SK-N-SH treated with all-trans-retinoic acid at 6 μM for 48 hours (cell line): Measurements from ENCODE around the gene DIDO1.

Experiments used
- ARNTL ChIP-seq: fragments of 450-650 bp; formaldehyde crosslinking; IDR thresholded peaks from 2 replicates; pipeline ENCODE4 v1.5.0; 2020; ENCODE audit warnings: low read depth, mild to moderate bottlenecking, moderate library complexity, borderline replicate concordance
- BACH2 ChIP-seq: fragments of 250-450 bp; sonication (Bioruptor Pico); IDR thresholded peaks from 2 replicates; pipeline ENCODE4 v1.9.0; 2021; ENCODE audit warnings: mild to moderate bottlenecking, borderline replicate concordance
- CSDC2 ChIP-seq: fragments of 250-450 bp; sonication (Bioruptor Pico); IDR thresholded peaks from 2 replicates; pipeline ENCODE4 v1.5.0; 2020; ENCODE audit warnings: mild to moderate bottlenecking, moderate library complexity
- ESRRG ChIP-seq: fragments of 250-450 bp; sonication (Bioruptor Pico); IDR thresholded peaks from 2 replicates; pipeline ENCODE4 v1.6.1; 2021; ENCODE audit warnings: mild to moderate bottlenecking
- PPARA ChIP-seq: fragments of 250-450 bp; sonication (Bioruptor Pico); IDR thresholded peaks from 2 replicates; pipeline ENCODE4 v1.5.0; 2020; ENCODE audit warnings: mild to moderate bottlenecking, borderline replicate concordance
- RARB ChIP-seq: fragments of 250-450 bp; sonication (Bioruptor Pico); IDR thresholded peaks from 2 replicates; pipeline ENCODE4 v1.8.0; 2021; ENCODE audit warnings: mild to moderate bottlenecking, moderate library complexity
- SNAI2 ChIP-seq: fragments of 250-450 bp; sonication (Bioruptor Pico); IDR thresholded peaks from 2 replicates; pipeline ENCODE4 v1.5.0; 2020; ENCODE audit warnings: mild to moderate bottlenecking, moderate library complexity
- TCF4 ChIP-seq: fragments of 250-450 bp; sonication (Bioruptor Pico); IDR thresholded peaks from 2 replicates; pipeline ENCODE4 v1.8.0; 2021; ENCODE audit warnings: mild to moderate bottlenecking, moderate library complexity, borderline replicate concordance
- TOX ChIP-seq: fragments of 250-450 bp; sonication (Bioruptor Pico); IDR thresholded peaks from 2 replicates; pipeline ENCODE4 v1.8.0; 2021; ENCODE audit warnings: mild to moderate bottlenecking, moderate library complexity, borderline replicate concordance
- ZNF565 ChIP-seq: fragments of 450-650 bp; formaldehyde crosslinking; conservative IDR thresholded peaks from 2 replicates; pipeline ENCODE4 v1.5.0; 2020; ENCODE audit warnings: low read depth, mild to moderate bottlenecking, moderate library complexity
- TF ChIP-seq, protein P1 (sequence below): fragments of 250-450 bp; sonication (Bioruptor Pico); IDR thresholded peaks from 2 replicates; pipeline ENCODE4 v1.8.0; 2021; ENCODE audit warnings: low read depth, mild to moderate bottlenecking, moderate library complexity, borderline replicate concordance
- TF ChIP-seq, protein P2 (sequence below): fragments of 250-450 bp; sonication (Bioruptor Pico); IDR thresholded peaks from 2 replicates; pipeline ENCODE4 v1.8.0; 2020; ENCODE audit warnings: mild to moderate bottlenecking, moderate library complexity, borderline replicate concordance
- TF ChIP-seq, protein P3 (sequence below): fragments of 250-450 bp; sonication (Bioruptor Pico); IDR thresholded peaks from 2 replicates; pipeline ENCODE4 v1.5.0; 2020; ENCODE audit warnings: mild to moderate bottlenecking, moderate library complexity

DNA sequence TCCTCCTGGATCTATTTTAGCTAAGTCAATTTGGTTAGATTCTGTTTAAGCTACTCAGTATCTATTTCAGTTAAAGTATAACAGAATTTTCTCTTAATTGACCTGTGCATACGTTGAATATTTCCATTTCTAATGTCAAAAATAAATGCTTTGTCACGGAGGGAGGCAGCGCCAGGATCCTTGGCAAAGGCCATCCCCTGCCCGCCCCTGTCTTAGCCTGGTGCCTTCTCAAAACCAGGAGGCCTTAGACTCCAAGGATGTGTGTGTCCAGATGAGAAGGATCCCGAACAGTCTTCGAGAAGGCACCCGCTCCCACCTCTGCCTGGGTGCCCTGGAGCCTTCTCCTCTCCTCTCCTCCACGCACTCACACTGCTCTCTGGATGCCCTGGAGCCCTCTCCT, 87.0 kb downstream of the DIDO1 start:
- TF ChIP-seq ZNF565 (CRISPR knock-in tag) (no peak), RARB (CRISPR knock-in tag) (no peak), ESRRG (CRISPR knock-in tag) (no peak), BACH2 (CRISPR knock-in tag) (no peak), CSDC2 (CRISPR knock-in tag) (no peak), SNAI2 (CRISPR knock-in tag) (no peak), PPARA (no peak), TCF4 (CRISPR knock-in tag) (no peak), TOX (no peak), ARNTL (CRISPR knock-in tag) (no peak)
- TF ChIP-seq, protein P1, sequence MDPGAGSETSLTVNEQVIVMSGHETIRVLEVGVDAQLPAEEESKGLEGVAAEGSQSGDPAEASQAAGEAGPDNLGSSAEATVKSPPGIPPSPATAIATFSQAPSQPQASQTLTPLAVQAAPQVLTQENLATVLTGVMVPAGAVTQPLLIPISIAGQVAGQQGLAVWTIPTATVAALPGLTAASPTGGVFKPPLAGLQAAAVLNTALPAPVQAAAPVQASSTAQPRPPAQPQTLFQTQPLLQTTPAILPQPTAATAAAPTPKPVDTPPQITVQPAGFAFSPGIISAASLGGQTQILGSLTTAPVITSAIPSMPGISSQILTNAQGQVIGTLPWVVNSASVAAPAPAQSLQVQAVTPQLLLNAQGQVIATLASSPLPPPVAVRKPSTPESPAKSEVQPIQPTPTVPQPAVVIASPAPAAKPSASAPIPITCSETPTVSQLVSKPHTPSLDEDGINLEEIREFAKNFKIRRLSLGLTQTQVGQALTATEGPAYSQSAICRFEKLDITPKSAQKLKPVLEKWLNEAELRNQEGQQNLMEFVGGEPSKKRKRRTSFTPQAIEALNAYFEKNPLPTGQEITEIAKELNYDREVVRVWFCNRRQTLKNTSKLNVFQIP (CRISPR knock-in tag), result no peak
- TF ChIP-seq, protein P2, sequence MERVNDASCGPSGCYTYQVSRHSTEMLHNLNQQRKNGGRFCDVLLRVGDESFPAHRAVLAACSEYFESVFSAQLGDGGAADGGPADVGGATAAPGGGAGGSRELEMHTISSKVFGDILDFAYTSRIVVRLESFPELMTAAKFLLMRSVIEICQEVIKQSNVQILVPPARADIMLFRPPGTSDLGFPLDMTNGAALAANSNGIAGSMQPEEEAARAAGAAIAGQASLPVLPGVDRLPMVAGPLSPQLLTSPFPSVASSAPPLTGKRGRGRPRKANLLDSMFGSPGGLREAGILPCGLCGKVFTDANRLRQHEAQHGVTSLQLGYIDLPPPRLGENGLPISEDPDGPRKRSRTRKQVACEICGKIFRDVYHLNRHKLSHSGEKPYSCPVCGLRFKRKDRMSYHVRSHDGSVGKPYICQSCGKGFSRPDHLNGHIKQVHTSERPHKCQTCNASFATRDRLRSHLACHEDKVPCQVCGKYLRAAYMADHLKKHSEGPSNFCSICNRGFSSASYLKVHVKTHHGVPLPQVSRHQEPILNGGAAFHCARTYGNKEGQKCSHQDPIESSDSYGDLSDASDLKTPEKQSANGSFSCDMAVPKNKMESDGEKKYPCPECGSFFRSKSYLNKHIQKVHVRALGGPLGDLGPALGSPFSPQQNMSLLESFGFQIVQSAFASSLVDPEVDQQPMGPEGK (CRISPR knock-in tag), result no peak
- TF ChIP-seq, protein P3, sequence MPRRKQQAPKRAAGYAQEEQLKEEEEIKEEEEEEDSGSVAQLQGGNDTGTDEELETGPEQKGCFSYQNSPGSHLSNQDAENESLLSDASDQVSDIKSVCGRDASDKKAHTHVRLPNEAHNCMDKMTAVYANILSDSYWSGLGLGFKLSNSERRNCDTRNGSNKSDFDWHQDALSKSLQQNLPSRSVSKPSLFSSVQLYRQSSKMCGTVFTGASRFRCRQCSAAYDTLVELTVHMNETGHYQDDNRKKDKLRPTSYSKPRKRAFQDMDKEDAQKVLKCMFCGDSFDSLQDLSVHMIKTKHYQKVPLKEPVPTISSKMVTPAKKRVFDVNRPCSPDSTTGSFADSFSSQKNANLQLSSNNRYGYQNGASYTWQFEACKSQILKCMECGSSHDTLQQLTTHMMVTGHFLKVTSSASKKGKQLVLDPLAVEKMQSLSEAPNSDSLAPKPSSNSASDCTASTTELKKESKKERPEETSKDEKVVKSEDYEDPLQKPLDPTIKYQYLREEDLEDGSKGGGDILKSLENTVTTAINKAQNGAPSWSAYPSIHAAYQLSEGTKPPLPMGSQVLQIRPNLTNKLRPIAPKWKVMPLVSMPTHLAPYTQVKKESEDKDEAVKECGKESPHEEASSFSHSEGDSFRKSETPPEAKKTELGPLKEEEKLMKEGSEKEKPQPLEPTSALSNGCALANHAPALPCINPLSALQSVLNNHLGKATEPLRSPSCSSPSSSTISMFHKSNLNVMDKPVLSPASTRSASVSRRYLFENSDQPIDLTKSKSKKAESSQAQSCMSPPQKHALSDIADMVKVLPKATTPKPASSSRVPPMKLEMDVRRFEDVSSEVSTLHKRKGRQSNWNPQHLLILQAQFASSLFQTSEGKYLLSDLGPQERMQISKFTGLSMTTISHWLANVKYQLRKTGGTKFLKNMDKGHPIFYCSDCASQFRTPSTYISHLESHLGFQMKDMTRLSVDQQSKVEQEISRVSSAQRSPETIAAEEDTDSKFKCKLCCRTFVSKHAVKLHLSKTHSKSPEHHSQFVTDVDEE, result no peak
